DND-41 (cell line): Measurements from ENCODE around the gene PEX19.

Source experiments
- EZH2 ChIP-seq: IDR thresholded peaks from 3 replicates; pipeline ENCODE4 v1.6.1; 2012; ENCODE audit warnings: borderline replicate concordance, low read depth, mild to moderate bottlenecking, moderate library complexity, low read length, inconsistent platforms; ENCODE audit not compliant: severe bottlenecking
- TF ChIP-seq, protein P1 (sequence below): IDR thresholded peaks from 2 replicates; pipeline ENCODE4 v1.5.1; 2012; ENCODE audit warnings: borderline replicate concordance, low read length, moderate library complexity, mild to moderate bottlenecking; ENCODE audit not compliant: poor library complexity, severe bottlenecking; ENCODE audit errors: extremely low read depth

DNA sequence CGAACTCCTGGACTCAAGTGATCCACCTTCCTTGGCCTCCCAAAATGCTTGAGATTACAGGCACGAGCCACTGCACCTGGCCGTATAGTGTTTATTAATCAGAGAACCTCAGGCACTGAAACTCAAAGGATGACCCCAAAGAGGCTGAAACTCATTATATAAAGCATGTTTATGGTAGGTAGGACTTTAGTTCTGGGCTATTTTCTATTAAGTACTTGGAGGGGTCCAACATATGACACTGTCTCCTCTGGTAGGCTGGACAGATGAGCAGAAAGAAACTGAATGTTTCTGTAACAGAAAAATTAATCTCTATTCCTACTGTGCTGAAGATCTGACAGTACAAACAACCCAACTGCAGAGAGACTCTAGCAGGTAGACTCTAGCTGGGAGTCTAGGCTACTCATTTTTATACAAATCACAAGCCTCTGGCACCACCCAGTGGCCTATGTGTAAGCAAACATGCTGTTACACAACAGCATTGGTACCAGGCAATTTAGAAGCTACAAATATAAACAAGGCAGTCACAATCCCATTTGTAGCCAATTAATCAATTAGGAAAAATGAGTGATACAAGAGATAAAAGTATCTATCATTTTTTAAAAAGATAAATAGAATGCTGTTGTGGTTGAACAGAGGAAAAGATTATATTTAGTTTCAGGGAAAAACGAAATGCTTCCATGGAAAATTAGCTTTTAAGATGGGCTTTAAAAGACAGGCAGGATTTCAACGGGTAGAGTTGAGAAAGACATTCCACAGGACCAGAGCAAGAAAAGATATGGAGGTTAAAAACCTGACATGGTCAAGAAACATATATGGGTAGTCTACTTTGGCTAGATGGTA lies 33.0 kb downstream of the PEX19 start:
- TF ChIP-seq, protein P1, sequence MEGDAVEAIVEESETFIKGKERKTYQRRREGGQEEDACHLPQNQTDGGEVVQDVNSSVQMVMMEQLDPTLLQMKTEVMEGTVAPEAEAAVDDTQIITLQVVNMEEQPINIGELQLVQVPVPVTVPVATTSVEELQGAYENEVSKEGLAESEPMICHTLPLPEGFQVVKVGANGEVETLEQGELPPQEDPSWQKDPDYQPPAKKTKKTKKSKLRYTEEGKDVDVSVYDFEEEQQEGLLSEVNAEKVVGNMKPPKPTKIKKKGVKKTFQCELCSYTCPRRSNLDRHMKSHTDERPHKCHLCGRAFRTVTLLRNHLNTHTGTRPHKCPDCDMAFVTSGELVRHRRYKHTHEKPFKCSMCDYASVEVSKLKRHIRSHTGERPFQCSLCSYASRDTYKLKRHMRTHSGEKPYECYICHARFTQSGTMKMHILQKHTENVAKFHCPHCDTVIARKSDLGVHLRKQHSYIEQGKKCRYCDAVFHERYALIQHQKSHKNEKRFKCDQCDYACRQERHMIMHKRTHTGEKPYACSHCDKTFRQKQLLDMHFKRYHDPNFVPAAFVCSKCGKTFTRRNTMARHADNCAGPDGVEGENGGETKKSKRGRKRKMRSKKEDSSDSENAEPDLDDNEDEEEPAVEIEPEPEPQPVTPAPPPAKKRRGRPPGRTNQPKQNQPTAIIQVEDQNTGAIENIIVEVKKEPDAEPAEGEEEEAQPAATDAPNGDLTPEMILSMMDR, result peak; percentile 72
- no peak for TF ChIP-seq EZH2
